ENCODE measurements around the gene MCM5.
A peak's percentile ranks its signal among the peaks of the same experiment; 100 is the strongest.

Gene MCM5

DNA sequence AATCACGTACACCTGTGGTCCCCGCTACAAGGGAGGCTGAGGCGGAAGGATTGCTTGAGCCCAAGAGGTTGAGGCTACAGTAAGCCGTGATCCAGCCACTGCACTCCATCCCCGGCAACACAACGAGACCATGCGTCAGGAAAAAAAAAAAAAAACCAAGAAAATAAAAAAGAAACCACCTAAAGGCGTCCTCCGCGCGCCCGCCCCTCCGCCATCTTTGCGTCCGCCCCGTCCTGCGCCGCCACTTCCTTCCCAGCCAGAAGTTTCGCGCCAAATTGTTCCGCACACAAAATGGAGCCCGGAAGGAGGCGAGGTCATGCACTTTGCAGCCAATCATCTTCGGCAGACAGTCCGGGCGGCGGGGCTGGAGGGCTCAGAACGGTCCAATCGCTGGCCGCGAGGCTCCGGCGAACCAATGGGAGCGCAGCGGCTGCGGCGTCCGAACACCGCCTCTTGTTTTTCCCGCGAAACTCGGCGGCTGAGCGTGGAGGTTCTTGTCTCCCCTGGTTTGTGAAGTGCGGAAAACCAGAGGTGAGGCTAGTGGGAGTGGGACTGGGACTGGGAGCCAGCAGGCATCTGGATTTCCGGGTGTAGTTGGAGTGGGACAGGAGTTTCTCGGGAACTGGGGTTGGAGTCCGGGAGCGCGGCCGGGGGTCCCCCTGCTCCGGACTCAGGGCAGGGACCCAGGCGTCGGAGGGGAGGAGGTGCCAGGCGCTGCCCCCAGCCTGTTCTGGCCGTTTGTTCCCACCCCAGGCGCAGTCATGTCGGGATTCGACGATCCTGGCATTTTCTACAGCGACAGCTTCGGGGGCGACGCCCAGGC, at the start of gene MCM5:
MCM5 (plus strand) TSS at position 463 of the 823 bp plus-strand sequence; CDS start at position 762, 299 bp downstream.
- peak; percentile 98 for DNase-seq
- TF ChIP-seq, protein P1, sequence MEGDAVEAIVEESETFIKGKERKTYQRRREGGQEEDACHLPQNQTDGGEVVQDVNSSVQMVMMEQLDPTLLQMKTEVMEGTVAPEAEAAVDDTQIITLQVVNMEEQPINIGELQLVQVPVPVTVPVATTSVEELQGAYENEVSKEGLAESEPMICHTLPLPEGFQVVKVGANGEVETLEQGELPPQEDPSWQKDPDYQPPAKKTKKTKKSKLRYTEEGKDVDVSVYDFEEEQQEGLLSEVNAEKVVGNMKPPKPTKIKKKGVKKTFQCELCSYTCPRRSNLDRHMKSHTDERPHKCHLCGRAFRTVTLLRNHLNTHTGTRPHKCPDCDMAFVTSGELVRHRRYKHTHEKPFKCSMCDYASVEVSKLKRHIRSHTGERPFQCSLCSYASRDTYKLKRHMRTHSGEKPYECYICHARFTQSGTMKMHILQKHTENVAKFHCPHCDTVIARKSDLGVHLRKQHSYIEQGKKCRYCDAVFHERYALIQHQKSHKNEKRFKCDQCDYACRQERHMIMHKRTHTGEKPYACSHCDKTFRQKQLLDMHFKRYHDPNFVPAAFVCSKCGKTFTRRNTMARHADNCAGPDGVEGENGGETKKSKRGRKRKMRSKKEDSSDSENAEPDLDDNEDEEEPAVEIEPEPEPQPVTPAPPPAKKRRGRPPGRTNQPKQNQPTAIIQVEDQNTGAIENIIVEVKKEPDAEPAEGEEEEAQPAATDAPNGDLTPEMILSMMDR (IDR thresholded peaks at IDR 0.05; ENCODE audit: low read depth, low read length): no peak

DNA sequence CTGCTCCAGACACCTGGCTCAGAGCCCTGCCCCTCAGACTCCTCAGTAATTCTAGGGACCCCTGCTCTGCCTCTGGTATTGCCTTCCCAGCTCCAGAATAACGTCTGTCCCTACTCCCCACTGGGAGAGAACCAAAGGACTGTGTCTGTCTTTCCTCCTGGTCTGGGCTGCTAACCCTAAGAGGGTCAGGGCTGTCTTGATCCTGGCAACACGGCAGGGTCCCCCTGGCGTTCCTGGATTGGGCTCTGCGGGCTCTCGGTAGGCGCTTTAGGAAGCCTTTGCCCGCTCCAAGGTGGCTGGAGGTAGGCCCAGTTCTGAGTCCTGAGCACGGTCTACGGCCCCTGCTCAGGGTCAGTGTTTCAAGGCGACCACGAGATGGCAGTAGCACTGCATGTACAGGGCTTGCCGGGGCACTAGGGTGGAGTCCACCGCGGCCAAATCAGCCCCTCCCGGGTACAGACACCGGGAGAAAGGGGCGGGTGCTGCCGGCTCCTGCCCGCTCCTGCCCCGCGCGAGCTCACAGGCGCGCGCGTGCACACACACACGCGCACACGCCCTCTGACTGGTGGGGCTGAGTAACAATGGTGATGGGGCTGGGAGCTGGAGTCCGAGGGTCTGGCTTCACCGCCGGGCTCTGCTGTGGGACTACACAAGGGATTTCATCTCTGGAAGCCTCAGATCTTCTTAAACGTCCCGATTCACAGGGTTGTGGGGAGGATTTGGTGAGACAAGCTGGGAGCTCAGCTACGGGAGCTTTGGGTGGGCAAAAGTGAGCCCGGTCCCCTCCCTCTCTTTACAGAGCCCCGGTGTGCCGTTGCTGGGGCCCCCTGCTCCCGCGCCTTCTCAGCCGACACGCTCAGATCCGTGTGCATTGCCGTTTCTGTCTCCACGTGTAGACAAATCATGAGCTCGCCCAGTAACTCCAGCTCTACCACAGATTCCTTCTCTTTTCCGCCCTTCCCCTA, 49.1 kb upstream of the MCM5 start:
- peak; percentile 94 for DNase-seq
- no peaks in the 10 kb centered on the region for H3K36me3 ChIP-seq
- no peaks in the 10 kb centered on the region for H3K9me3 ChIP-seq (ENCODE audit: severe bottlenecking)
- no peaks in the 10 kb centered on the region for H3K27me3 ChIP-seq (ENCODE audit: insufficient read depth, low read depth, severe bottlenecking)
- peak overlapping the region; percentile 59 for H3K4me3 ChIP-seq (ENCODE audit: low read depth, low read length)
- H3K27ac ChIP-seq: peak overlapping the region; percentile 72
- TF ChIP-seq, protein P1 (IDR thresholded peaks at IDR 0.05; ENCODE audit: low read depth, low read length): peak; percentile 83

More for the DNA sequence above, at the start of gene MCM5:
- H3K9me3 ChIP-seq (ENCODE audit: severe bottlenecking): peaks cover 5% of the 10 kb centered on the region
- H3K36me3 ChIP-seq: peaks cover 39% of the 10 kb centered on the region
- peak within 1 kb of the TSS; percentile 92 for H3K27ac ChIP-seq
- peak within 1 kb of the TSS; percentile 75 for H3K4me3 ChIP-seq (ENCODE audit: low read depth, low read length)
- no peaks in the 10 kb centered on the region for H3K27me3 ChIP-seq (ENCODE audit: insufficient read depth, low read depth, severe bottlenecking)

DNA sequence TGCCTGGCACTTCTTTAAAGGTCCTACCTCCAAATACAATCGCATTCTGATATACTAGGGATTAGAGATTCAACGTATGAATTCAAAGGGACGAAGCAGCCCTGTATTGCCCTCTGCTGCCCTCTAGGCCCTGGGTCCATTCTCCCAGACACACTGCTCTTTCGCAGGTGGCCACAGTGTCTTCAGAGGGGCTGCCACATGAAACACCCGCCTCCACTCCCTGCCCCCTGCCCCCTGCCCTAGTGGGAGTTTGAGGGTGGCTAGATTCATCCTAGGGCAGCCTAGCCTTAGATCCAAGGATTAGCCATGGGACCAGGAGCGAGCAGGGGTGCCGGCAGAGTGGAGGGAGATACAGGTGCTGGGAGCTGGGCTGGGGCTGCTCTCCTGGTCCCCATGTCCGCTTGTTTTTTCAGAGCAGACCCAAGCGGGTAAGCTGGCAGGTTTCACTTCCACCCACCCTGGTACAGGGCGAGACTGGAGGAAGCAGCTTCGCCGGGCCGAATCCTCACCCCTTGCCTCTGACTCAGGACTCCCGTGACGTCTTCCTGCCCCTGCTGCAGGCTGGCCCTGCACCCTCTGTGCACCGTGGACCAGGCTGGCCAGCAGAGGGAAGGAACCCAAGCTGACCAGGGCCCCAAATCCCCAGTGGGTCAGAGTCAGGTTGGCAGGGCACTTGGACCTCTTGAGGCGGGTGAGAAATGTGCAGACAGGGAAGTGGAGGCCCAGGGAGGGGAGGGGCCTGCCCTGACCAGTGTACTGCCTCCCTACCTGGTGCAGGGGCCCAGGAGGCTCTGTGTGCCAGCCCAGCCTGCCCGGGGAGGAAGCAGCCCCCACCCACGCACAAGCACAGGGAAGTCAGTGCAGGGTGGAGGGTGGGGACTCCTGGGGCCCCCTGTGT, 47.5 kb upstream of the MCM5 start:
- peak; percentile 64 for DNase-seq

DNA sequence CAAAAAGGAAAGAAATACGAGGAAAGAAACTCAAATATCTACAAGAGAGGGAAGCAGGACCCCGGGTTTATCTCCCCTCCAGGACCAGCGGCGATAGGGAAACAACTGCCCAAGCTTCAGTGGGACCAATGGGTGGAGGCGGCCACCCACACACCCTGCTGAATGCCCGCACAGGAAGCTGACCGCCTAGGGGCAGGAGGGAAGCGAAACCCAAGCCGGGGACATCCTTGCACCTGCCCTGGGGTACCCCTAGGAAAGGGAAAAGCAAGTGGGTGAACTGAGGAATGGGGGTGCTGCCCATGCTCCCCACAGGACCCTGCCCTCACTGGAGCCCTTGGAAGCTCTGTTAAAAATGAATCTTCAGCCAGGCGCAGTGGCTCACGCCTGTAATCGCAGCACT, 46.6 kb upstream of the MCM5 start:
- H3K27ac ChIP-seq: no peak overlapping the region; the same call in 1 of the 2 replicates

More for the DNA sequence above, 47.5 kb upstream of the MCM5 start:
- TF ChIP-seq, protein P1 (IDR thresholded peaks at IDR 0.05; ENCODE audit: low read depth, low read length): peak; percentile 67
- peak overlapping the region; percentile 5; the same call in 1 of the 2 replicates for H3K27ac ChIP-seq
- no peaks in the 10 kb centered on the region for H3K27me3 ChIP-seq (ENCODE audit: insufficient read depth, low read depth, severe bottlenecking)
- no peaks in the 10 kb centered on the region for H3K9me3 ChIP-seq (ENCODE audit: severe bottlenecking)
- no peaks in the 10 kb centered on the region for H3K36me3 ChIP-seq
- H3K4me3 ChIP-seq (ENCODE audit: low read depth, low read length): no peak overlapping the region

More for the DNA sequence above, 46.6 kb upstream of the MCM5 start:
- TF ChIP-seq, protein P1 (IDR thresholded peaks at IDR 0.05; ENCODE audit: low read depth, low read length): no peak
- DNase-seq: no peak
- H3K27me3 ChIP-seq (ENCODE audit: insufficient read depth, low read depth, severe bottlenecking): no peaks in the 10 kb centered on the region
- no peaks in the 10 kb centered on the region for H3K36me3 ChIP-seq
- H3K9me3 ChIP-seq (ENCODE audit: severe bottlenecking): no peaks in the 10 kb centered on the region
- H3K4me3 ChIP-seq (ENCODE audit: low read depth, low read length): no peak overlapping the region

Measured in WERI-Rb-1 (cell line).